Spinal cord (tissue), 10 donors: ENCODE results near the gene RAD51B. TPM values are rescaled to one million over a fixed set of nuclear protein-coding genes. Genes with fewer than 3 reads are reported as not detected.

ENCODE experiments used
- DNase-seq, 6 donors: peaks; one replicate each; pipeline versions ENCODE4 v3.0.0 to v3.0.0-alpha.2; 2013 to 2015; ENCODE audit warnings: low spot score in 6 of 6, low read depth in 4 of 6
- H3K27ac ChIP-seq: one replicate; pipeline ENCODE4 v1.5.1; 2013; ENCODE audit warnings: low read depth, low read length, control low read depth
- H3K27me3 ChIP-seq: one replicate; pipeline ENCODE4 v1.6.1; 2013; ENCODE audit warnings: low read length; ENCODE audit not compliant: control insufficient read depth, insufficient read depth
- H3K36me3 ChIP-seq: one replicate; pipeline ENCODE4 v1.6.1; 2013; ENCODE audit warnings: low read length; ENCODE audit not compliant: control insufficient read depth, insufficient read depth
- H3K4me1 ChIP-seq: one replicate; pipeline ENCODE4 v1.6.1; 2013; ENCODE audit warnings: low read length; ENCODE audit not compliant: control insufficient read depth, insufficient read depth
- H3K4me3 ChIP-seq: one replicate; pipeline ENCODE4 v1.5.1; 2013; ENCODE audit warnings: low read depth, low read length, control low read depth
- H3K9me3 ChIP-seq: one replicate; pipeline ENCODE4 v1.6.1; 2013; ENCODE audit warnings: low read length; ENCODE audit not compliant: control insufficient read depth, insufficient read depth
- WGBS: methylation state at CpG from one replicate; pipeline ENCODE4 v1.1.5; 2013; ENCODE audit warnings: missing lambda C conversion rate; ENCODE audit not compliant: insufficient coverage; 5-methylcytosine and 5-hydroxymethylcytosine counted together
- polyA plus RNA-seq, 2 donors: library from polyadenylated mRNA; unstranded; fragments of 120-200 nt; gene quantifications; one replicate each; pipeline ENCODE4 v1.2.1, GENCODE V29; 2013; ENCODE audit not compliant: insufficient read length in 2 of 2
- total RNA-seq, 2 donors: library from RNA; depleted of rRNA in 1 of 2; stranded (reverse); fragments of 120-200 nt in 1 of 2; fragments of >200 nt in 1 of 2; gene quantifications; one replicate each; pipeline versions ENCODE4 v1.2.3 to v1.2.4, GENCODE V29; 2013 to 2014
- donor health status: healthy.

The RAD51B gene
- total and polyA plus RNA-seq, 4 donors = 5.7 to 28.9 (median 14.4) TPM

DNA sequence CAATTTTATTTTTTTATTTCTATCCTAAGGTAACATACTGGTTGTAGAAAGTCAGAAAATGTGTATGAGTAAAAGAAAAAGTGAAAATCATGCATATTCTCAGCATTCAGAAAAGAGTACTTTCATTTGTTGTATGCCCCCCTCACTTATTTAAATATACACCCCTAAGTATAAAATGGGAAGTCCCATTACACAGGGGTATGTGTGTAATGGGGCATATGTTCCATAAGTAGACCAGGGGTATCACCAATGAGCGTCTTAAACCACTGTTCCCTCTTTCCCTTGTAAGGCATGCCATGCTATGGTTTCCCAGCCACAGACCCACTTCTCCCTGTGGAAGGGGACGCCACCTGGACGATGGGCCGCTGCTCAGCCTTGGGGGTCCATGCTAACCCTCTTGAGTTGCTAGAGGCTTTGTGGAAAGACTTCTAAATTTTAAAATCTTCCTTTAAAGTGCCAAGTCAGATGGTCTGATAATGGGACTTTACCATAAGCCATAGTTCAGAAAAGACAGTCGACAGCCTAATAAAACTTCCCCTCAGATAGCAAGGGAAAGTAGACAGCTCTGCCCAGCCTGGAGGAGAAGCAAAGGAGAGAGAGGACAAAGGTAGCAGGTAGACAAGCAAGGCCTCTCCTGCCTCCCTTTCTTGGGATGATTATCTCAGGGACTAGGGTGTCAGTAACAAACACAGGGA, 855.1 kb downstream of the RAD51B start:
- Histone ChIP-seq H3K9me3 (no peaks in the 10 kb centered on the region), H3K27me3 (no peaks in the 10 kb centered on the region), H3K4me3 (no peak overlapping the region), H3K27ac (no peak overlapping the region), H3K4me1 (peaks cover 13% of the 10 kb centered on the region), H3K36me3 (no peaks in the 10 kb centered on the region)
- DNase-seq = no peak
- no CpG with 5 or more reads among the region's 5 CpGs for WGBS

DNA sequence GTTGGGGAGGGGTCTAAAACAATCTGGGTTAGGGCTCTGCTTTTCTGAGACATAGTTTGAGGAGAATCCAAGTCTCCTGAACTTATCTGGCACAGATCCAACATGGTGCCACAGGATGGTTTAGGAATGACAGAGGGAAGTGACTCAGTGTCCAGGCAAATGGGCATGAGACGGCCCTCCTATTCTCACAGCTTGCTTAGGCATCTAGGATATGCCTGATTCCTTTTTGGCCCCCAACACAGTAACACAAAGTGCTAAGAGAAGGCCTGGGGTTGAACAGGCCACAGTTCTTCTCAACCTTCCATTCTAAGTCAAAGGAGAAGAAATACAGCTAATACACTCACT, 855.6 kb downstream of the RAD51B start:
- WGBS = 100% methylated on average over 1 of the region's 1 CpG

DNA sequence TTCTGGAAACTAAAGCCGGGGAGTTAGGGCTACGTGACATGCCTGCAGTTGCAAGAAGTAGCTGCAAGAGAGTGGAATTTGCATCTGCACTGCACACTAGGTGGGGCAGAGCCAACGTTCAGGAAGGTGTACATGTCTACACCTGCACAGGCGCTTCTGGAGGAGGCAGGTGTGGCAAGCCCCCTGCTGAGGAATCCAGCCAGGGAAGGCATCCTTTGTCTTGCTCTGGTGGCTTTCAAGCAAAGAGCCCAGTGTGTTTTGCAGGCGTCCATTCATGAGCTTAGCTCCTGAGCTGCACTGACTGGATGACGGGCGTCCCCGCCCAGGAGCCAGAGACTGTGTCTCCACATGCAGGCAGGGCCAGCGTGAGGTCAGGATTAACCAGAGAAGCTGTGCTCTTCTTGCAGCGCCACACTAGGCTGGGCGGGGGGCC, 856.9 kb downstream of the RAD51B start:
- Histone ChIP-seq H3K36me3 (no peaks in the 10 kb centered on the region), H3K27ac (no peak overlapping the region), H3K4me3 (no peak overlapping the region), H3K4me1 (no peaks in the 10 kb centered on the region), H3K9me3 (no peaks in the 10 kb centered on the region), H3K27me3 (no peaks in the 10 kb centered on the region)
- 83% methylated on average over 11 of the region's 11 CpGs for WGBS
- DNase-seq = no peak

More for the DNA sequence above, 855.6 kb downstream of the RAD51B start:
- Histone ChIP-seq H3K27ac (no peak overlapping the region), H3K4me3 (no peak overlapping the region), H3K4me1 (peaks cover 8% of the 10 kb centered on the region), H3K27me3 (no peaks in the 10 kb centered on the region), H3K36me3 (no peaks in the 10 kb centered on the region), H3K9me3 (no peaks in the 10 kb centered on the region)
- no peak for DNase-seq

DNA sequence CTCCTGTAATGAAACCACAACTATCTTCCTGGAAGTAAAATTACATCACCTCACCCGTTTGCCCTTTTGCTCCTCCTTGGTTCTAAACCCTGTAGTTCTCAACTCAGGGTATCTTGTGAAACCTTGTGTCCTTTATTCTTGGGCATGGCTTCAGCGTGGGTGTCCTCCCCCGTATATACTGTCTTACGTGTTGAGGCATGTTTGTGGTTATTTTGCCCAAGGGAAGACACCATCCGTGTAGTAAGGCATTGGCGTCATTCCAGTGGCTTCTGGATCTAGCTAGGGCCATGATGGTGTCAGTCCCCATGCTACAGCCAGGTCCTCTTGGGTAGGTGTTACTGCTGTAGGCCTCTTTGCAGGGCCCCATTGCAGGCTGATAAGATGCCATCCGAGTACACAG, 857.9 kb downstream of the RAD51B start:
- peaks cover 1% of the 10 kb centered on the region for H3K4me1 ChIP-seq
- no peak overlapping the region for H3K27ac ChIP-seq
- H3K36me3 ChIP-seq = no peaks in the 10 kb centered on the region
- H3K4me3 ChIP-seq = no peak overlapping the region
- H3K27me3 ChIP-seq = no peaks in the 10 kb centered on the region
- H3K9me3 ChIP-seq = no peaks in the 10 kb centered on the region
- no peak for DNase-seq
- 95% methylated on average over 7 of the region's 7 CpGs for WGBS

DNA sequence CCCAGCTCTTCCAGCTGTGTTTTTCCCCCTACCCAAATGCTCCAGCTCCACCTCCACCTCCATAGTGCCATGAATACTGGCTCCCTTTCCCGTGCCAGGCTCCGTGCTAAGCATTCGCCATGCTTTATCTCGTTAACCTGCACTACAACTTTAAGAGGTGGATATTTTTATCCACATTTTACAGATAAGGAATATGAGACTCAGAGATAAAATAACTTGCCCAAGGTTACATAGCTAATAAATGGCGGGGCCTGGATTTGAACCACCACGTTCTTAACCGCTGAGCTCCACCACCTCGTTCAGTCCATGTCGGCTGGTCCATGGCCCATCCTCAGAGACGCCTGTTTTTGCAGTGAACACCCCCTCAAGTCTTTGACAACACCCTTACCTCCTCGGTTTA, 858.3 kb downstream of the RAD51B start:
- Histone ChIP-seq H3K4me3 (no peak overlapping the region), H3K4me1 (peaks cover 5% of the 10 kb centered on the region), H3K9me3 (no peaks in the 10 kb centered on the region), H3K27ac (no peak overlapping the region), H3K36me3 (no peaks in the 10 kb centered on the region), H3K27me3 (no peaks in the 10 kb centered on the region)
- no peak for DNase-seq
- 95% methylated on average over 6 of the region's 11 CpGs for WGBS

DNA sequence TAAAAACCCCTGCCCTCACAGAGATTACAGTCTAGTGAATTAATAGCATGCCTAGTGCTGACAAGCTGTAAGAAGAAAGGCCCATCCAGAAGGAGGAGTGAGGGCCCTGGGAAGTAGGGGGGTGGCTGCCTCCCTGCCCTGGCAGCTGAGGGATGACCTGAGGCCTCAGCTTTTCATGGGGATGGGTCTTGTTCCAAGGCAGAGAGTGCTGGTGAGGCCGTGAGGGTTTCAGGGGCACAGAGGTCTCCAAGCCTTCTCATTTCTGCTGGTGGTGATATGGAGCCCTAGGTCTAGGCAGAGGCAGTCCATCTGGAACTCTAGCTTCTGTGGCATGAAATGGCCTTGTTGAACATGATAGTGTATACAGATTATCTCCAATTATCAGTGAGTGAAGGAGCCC, 858.9 kb downstream of the RAD51B start:
- Histone ChIP-seq H3K4me1 (peaks cover 9% of the 10 kb centered on the region), H3K9me3 (no peaks in the 10 kb centered on the region), H3K27ac (no peak overlapping the region), H3K27me3 (no peaks in the 10 kb centered on the region), H3K4me3 (no peak overlapping the region), H3K36me3 (no peaks in the 10 kb centered on the region)
- no peak for DNase-seq
- 90% methylated on average over 1 of the region's 1 CpG for WGBS

DNA sequence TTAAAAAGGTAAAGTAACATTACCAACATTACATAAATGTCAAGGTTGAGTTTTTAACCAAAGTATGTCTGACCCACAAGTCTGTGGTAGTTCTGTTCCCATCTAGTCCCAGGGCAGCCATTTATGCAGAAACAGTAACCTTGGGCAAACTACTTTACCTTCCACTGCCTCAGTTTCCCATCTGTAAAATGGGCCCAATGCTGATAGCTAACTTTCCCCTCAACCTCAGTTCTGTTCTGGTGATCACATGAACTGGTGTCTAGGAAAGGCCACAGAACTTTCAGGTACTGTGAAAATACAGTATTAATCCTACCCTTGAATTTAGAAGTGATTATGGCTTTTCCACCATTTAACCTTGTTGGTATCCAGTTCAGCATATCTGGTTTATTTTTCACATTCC, 859.7 kb downstream of the RAD51B start:
- Histone ChIP-seq H3K27ac (no peak overlapping the region), H3K9me3 (no peaks in the 10 kb centered on the region), H3K4me3 (no peak overlapping the region), H3K36me3 (no peaks in the 10 kb centered on the region), H3K27me3 (no peaks in the 10 kb centered on the region), H3K4me1 (peaks cover 18% of the 10 kb centered on the region)
- DNase-seq = no peak

DNA sequence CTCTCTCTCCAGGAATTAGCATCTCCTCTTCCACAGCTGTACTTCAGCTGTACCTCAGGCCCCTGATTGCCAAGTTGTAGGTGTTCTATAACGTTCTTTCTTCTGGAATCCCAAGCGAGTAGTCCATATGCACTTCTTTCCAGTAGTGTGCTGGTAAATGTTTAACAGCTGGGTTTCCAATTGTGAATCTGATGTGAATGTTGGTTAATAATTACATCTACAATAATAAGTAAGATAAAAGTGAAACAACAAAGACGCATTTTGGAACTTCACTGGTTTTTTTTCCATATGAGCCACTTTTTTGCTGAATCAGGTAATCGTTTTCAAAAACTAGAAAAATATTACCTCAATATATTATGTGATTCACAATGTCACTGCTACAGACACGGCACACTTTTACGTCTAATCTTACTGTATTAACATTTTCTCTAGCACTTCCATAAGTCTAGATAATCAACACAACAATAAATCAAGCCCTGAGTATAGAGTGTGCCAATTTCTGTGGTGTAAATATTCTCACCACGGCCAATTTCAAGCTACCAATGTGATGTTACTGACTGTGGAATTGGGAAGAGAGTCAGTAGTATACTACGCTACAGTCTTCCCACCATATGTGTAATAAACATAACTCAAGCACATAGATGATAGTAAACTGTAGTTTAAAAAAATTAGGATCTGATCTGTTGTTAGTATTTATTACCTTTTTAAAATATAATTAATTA, 860.3 kb downstream of the RAD51B start:
- 83% methylated on average over 1 of the region's 8 CpGs for WGBS
- peaks cover 24% of the 10 kb centered on the region for H3K4me1 ChIP-seq

DNA sequence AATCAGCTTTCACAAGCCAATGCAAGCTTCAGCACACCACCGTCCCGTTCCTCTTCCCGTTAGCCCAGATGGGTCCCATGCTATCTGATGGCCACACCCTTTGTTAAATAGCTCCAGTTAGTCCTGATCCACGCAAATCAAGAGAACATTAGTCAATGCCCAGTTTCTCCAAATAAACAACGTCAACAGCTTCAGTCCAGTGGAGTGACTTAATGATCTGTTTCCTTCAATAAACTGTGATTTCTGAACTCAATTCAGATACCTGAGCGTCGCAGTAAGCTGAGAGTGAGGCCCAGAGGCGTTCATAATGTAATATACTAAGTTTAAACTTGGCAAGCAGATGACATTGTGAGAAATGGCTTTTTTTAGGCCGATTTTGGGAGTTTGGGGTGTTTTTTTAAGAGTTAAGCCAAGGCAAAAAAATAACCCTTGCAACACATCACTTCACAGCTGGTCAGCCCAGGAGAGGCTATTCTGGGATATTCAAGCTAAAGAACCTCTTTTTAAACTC, 861.0 kb downstream of the RAD51B start:
- Histone ChIP-seq H3K27ac (peak overlapping the region; percentile 37), H3K27me3 (no peaks in the 10 kb centered on the region), H3K4me3 (no peak overlapping the region), H3K9me3 (no peaks in the 10 kb centered on the region), H3K36me3 (no peaks in the 10 kb centered on the region), H3K4me1 (peaks cover 29% of the 10 kb centered on the region)
- 83% methylated on average over 3 of the region's 9 CpGs for WGBS
- DNase-seq = no peak

More for the DNA sequence above, 860.3 kb downstream of the RAD51B start:
- Histone ChIP-seq H3K4me3 (no peak overlapping the region), H3K36me3 (no peaks in the 10 kb centered on the region), H3K9me3 (no peaks in the 10 kb centered on the region), H3K27me3 (no peaks in the 10 kb centered on the region), H3K27ac (no peak overlapping the region)
- DNase-seq = no peak
